Mesangial cell (primary cell): ENCODE measurements around the gene ELOVL1. TPM values are rescaled to one million over a fixed set of nuclear protein-coding genes. Genes with fewer than 3 reads are reported as not detected.

Experiments used
- total RNA-seq: library from RNA; depleted of rRNA; stranded (reverse); fragments of >200 nt; gene quantifications from 2 replicates; pipeline ENCODE4 v1.2.3, GENCODE V29; 2015

The ELOVL1 gene
- total RNA-seq: 110 and 146 TPM in 2 replicates

GRCh38 chr1:43367904-43368645, at the start of gene ELOVL1:
TSS of gene ELOVL1 (minus strand) at chr1:43368011. CDS start at chr1:43365609, 2,402 bp downstream.

GRCh38 chr1:43389326-43390313, 21.8 kb upstream of the ELOVL1 start, which contains the start of the genes MED8 and SZT2:
TSS of gene MED8 (minus strand) at chr1:43389800. CDS start at chr1:43389764, 36 bp downstream.
TSS of gene SZT2 (plus strand) at chr1:43389899. CDS start at chr1:43389969, 70 bp downstream.

GRCh38 chr1:43358746-43359693, 8.8 kb downstream of the ELOVL1 start, which contains the start of gene CDC20:
TSS of gene CDC20 (plus strand) at chr1:43358981. CDS start at chr1:43359216, 235 bp downstream.

GRCh38 chr1:43337588-43337987, 30.2 kb downstream of the ELOVL1 start, which contains the start of gene MPL:
TSS of gene MPL (plus strand) at chr1:43337818. CDS start at chr1:43337849, 31 bp downstream.

Other genes starting within 250 kb of the ELOVL1 start
- gene EBNA1BP2, start 195.7 kb downstream of the ELOVL1 start, total RNA-seq: 22.7 and 100 TPM in 2 replicates
- 0.25 TPM in 1 of 2 replicates, not detected in the other for gene CFAP57, start 195.7 kb downstream of the ELOVL1 start, total RNA-seq
- 0.33 and 2.8 TPM in 2 replicates for gene TMEM125, start 98.0 kb downstream of the ELOVL1 start, total RNA-seq
- gene C1orf210, start 82.4 kb downstream of the ELOVL1 start, total RNA-seq: not detected in 2 replicates
- gene TIE1, start 67.0 kb downstream of the ELOVL1 start, total RNA-seq: 0.98 and 1.0 TPM in 2 replicates
- 0.13 TPM in 1 of 2 replicates, not detected in the other for gene MPL, start 30.2 kb downstream of the ELOVL1 start, total RNA-seq
- 12.9 and 358 TPM in 2 replicates for gene CDC20, start 9.0 kb downstream of the ELOVL1 start, total RNA-seq
- gene MED8, start 21.8 kb upstream of the ELOVL1 start, total RNA-seq: 26.9 and 37.8 TPM in 2 replicates
- 21.8 and 22.0 TPM in 2 replicates for gene SZT2, start 21.9 kb upstream of the ELOVL1 start, total RNA-seq
- gene HYI, start 85.9 kb upstream of the ELOVL1 start, total RNA-seq: 68.8 and 108 TPM in 2 replicates
- gene PTPRF, start 162.9 kb upstream of the ELOVL1 start, total RNA-seq: 138 and 217 TPM in 2 replicates